Measurements from ENCODE around the gene SCNN1G. TPM values are rescaled to one million over a fixed set of nuclear protein-coding genes. Genes with fewer than 3 reads are reported as not detected.

The SCNN1G gene
- total and polyA plus RNA-seq, 9 of the 15 experiments (the other 6 are each of a cell fraction or from before 2014, with no cell fraction given) = not detected

GRCh38 chr16:23149267-23149992 lies 33.1 kb upstream of the SCNN1G start, which contains the start of gene USP31 (continued):
- peak; percentile 99 for TF ChIP-seq SAP30 (IDR thresholded peaks at IDR 0.05; ENCODE audit: borderline replicate concordance, insufficient read depth, low read depth, low read length, poor library complexity, severe bottlenecking)
- TF ChIP-seq NFYB (IDR thresholded peaks at IDR 0.05; ENCODE audit: extremely low read depth, insufficient read length) = no peak
- no peak for TF ChIP-seq ZKSCAN3 (CRISPR knock-in tag; IDR thresholded peaks at IDR 0.05)
- TF ChIP-seq RBBP5 (IDR thresholded peaks at IDR 0.05; ENCODE audit: borderline replicate concordance, insufficient read depth, low read length, poor library complexity, severe bottlenecking) = no peak
- no peak for TF ChIP-seq ZNF3 (CRISPR knock-in tag; IDR thresholded peaks at IDR 0.05)
- TF ChIP-seq TSC22D4 (tag; IDR thresholded peaks at IDR 0.05) = no peak
- TF ChIP-seq NELFE (IDR thresholded peaks at IDR 0.05; ENCODE audit: insufficient read depth, insufficient read length) = no peak
- TF ChIP-seq HNRNPUL1 (IDR thresholded peaks at IDR 0.05; ENCODE audit: low read length) = no peak
- TF ChIP-seq ZFP1 (CRISPR knock-in tag; IDR thresholded peaks at IDR 0.05) = no peak
- TF ChIP-seq HNRNPLL (IDR thresholded peaks at IDR 0.05; ENCODE audit: low read depth, low read length, poor library complexity, severe bottlenecking) = no peak
- no peak for TF ChIP-seq EP300 (IDR thresholded peaks at IDR 0.05; ENCODE audit: low read length)
- peak; percentile 98; the same call in 1 of the 2 replicates for TF ChIP-seq CTBP1 (IDR thresholded peaks at IDR 0.05; ENCODE audit: borderline replicate concordance)
- TF ChIP-seq ZNF354B (CRISPR knock-in tag; IDR thresholded peaks at IDR 0.05) = 0 out of 2 replicates have a peak, but pooled peaks have one; percentile 43
- TF ChIP-seq CEBPZ (IDR thresholded peaks at IDR 0.05; ENCODE audit: borderline replicate concordance, low read depth, low read length) = no peak
- TF ChIP-seq ATF4 (CRISPR knock-in tag; IDR thresholded peaks at IDR 0.05) = peak; percentile 55; the same call in 1 of the 2 replicates
- TF ChIP-seq BRF1 (IDR thresholded peaks at IDR 0.05; ENCODE audit: borderline replicate concordance, extremely low read depth, insufficient read length) = no peak
- TF ChIP-seq ZKSCAN8 (CRISPR knock-in tag; IDR thresholded peaks at IDR 0.05) = no peak
- TF ChIP-seq HDAC2 (IDR thresholded peaks at IDR 0.05) = 0 out of 2 replicates have a peak, but pooled peaks have one; percentile 27
- no peak for TF ChIP-seq RBM22 (IDR thresholded peaks at IDR 0.05; ENCODE audit: low read depth, low read length, poor library complexity, severe bottlenecking)
- peak in 1 of 2 experiments; percentile 22; a peak in 2 of 4 replicates for TF ChIP-seq NRF1 (conservative IDR thresholded peaks at IDR 0.05 in 1 of 2, IDR thresholded peaks at IDR 0.05 in 1 of 2)
- TF ChIP-seq ZNF121 (CRISPR knock-in tag; conservative IDR thresholded peaks at IDR 0.05) = no peak
- peak; percentile 59; the same call in 1 of the 2 replicates for TF ChIP-seq ESRRA (IDR thresholded peaks at IDR 0.05; ENCODE audit: borderline replicate concordance, low read depth)
- no peak for TF ChIP-seq KDM4B (IDR thresholded peaks at IDR 0.05; ENCODE audit: borderline replicate concordance in 2 of 2, low read depth in 1 of 2)
- peak; percentile 80 for TF ChIP-seq CREB1 (IDR thresholded peaks at IDR 0.05)
- TF ChIP-seq CREB1 (CRISPR knock-in tag; IDR thresholded peaks at IDR 0.05) = peak; percentile 85
